HG03108 (cell line): ENCODE results near the gene HRG.

Experiments used
- ATAC-seq: cut with Tn5 transposase; IDR thresholded peaks from one replicate; pipeline ENCODE4 v1.9.1; 2021; ENCODE audit warnings: moderate library complexity; ENCODE audit not compliant: unreplicated experiment

The HRG gene

DNA sequence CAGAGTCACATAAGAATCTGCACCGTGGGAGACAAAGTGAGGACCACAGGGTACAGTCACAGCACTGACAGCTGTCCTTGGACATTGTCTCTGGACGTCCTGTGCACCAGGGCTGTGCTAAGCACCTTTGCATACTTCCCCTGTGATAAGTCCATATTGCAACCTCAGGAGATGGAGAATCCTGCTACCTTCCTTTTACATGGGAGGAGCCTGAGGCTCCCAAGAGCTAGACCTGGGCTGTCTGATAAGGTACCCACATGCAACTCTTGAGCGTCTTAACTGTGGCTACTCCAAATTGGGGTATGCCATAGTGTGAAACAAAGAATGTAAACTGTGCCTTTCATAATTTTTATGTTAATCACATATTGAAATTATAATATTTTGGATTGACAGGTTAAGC, 28.1 kb upstream of the HRG start:
- ATAC-seq, result no peak

GRCh38 chr3:186638259-186638658, 27.6 kb upstream of the HRG start:
- no peak for ATAC-seq

DNA sequence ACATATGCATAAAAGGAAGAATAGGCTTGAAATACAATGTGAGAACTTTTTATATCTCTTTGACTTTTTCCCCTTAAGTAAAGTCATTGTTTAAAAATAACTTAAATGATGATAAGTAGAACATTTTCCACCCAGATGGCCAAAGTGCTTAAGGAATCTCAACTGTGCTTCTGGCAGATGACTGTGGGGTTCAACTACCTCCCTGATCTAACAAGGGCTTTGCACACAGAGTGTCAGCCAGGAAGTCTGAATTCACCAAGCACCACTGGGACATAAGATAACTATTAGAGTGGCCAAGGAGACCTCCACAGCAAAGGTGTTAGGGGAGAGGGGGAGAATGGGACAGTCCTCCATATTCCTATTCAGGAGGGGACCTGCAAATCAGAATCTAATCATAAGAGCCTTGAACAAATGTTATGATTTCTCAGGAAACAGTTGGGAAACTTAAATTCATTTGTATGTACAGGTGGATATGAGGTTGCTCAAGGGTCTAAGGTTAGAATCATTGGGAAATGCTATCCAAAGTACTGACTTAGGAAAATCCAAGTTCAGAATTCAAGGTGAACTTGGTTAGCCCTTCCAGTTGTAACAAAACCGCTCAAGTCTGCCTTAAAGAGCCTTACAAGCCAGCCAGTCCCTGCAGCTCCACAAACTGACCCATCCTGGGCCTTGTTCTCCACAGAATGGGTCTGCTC, 25.9 kb upstream of the HRG start, which contains the start of gene FETUB:
FETUB (plus strand) TSS at position 622 of the 695 bp plus-strand sequence; CDS start at position 684, 62 bp downstream.
- no peak for ATAC-seq

GRCh38 chr3:186640473-186640818, 25.4 kb upstream of the HRG start:
- ATAC-seq, result no peak

DNA sequence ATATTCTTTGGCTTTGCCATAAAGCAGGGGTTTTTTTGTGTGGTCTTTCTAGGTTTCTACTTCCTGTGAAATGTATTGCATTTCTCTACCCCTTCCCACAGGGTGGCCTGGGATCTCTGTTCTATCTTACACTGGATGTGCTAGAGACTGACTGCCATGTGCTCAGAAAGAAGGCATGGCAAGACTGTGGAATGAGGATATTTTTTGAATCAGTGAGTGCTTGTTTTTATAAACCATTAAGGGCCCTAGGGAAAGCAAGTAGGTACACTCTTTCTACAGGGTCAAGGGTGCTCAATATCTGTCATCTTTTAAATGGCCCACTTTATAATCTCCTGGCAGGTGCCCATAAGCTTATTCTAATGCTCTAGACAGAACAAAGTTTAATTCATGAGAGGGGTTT, 24.9 kb upstream of the HRG start:
- no peak for ATAC-seq

GRCh38 chr3:186642014-186642413, 23.8 kb upstream of the HRG start:
- no peak for ATAC-seq

GRCh38 chr3:186643493-186643892, 22.3 kb upstream of the HRG start:
- ATAC-seq, result no peak

DNA sequence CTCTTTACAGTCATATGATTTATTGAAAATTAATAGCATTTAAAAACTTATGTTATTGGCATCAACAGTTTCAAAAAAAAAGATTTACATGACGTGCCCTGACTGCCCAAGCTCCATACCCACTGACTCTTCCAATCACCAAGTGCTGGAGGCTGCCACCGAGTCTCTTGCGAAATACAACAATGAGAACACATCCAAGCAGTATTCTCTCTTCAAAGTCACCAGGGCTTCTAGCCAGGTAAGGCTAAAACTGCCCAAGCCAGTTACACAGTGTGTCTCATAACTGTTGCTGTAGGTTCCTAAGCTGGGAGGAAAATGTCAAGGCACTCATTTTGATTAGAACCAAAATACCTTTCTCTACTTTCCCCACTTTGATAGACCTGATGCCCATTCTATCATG, 21.1 kb upstream of the HRG start:
- ATAC-seq, result no peak

GRCh38 chr3:186646106-186646505, 19.7 kb upstream of the HRG start:
- ATAC-seq, result no peak

DNA sequence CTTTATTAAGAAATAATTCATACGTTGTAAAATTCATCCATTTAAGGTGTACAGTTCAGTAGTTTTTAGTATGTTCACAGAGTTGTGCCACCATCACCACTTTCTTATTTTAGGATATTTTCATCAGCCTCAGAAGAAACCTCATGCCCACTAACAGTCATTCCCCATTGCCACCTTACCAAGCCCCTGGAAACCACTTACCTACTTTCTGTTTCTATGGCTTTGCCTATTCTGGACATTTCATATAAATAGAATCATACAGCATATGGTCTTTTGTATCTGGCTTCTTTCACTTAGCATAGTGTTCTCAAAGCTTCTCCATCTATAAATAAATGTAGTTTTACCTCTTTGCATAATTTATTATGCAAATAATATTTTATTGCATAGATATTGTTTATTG, 19.0 kb upstream of the HRG start:
- no peak for ATAC-seq

DNA sequence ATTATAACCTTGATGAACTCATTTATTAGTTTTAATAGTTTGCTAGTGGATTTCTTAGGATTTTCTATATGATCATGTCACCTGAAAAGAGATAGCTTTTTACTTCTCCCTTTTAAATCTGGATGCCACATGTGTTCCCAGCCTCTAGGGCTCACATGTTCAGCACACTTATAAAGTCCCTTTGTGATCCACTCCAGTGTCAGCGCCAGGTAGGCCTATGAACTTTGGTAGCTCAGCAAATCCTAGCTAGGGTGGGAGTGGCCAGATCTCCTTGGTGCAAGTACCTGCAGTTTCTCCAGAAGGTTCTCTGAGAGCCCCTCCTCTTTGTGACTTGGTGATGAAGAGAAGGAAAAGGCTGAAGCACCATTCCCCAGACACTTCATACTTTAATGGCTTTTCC, 17.0 kb upstream of the HRG start:
- ATAC-seq, result no peak

DNA sequence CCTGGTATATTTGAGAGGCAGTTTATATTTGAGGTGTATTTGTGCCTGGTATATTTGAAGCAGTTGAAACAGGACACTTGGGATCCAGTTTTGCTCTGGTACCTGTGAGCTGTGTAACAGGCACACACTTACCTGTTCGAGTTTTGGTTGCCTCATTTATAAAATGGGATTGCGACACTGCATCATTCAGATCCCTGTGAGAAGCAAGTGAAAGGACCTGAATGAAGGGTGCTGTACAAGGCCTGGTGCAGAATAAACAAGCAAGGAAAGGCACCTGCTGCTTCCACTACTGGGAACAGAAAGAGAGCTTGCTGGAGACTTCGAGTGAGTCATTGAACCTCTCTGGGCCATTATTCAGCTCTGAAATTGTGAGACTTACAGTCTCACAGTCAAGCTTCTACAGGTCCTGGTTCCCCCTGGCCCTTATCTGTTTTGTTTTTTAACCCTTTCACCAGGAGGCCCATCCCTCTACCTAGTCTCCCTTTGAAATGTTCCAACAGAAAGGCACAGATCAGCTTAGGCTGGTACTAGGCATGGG, 14.1 kb upstream of the HRG start:
- no peak for ATAC-seq

DNA sequence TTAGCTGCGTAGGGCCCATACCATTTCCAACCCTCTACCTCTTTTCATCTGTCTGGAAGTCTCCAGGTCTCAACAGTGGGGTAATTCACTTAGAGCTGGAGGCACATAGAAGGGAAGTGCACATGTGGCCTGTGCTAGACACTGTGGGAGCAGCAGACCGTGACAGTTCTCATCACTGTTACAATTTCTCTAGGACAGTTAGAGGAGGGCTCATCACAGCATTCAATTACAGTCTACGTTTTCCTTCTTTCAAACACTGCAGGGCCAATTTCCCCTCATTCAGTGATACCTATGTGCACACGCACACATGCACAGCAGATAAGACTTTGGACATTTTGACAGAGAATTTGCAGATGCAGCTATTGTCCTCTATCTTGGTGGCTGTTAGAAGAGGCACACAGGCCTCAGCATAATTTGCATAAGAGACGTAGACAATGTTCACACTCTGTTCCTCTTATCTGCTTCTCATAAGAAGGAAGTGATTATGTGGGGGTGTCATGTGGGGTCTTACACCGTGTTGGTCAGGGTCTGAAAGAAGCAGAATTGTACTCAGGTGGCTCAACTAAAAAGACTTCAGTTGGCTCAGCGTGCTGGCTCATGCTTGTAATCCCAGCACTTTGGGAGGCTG, 12.6 kb upstream of the HRG start:
- peak; percentile 84 for ATAC-seq

DNA sequence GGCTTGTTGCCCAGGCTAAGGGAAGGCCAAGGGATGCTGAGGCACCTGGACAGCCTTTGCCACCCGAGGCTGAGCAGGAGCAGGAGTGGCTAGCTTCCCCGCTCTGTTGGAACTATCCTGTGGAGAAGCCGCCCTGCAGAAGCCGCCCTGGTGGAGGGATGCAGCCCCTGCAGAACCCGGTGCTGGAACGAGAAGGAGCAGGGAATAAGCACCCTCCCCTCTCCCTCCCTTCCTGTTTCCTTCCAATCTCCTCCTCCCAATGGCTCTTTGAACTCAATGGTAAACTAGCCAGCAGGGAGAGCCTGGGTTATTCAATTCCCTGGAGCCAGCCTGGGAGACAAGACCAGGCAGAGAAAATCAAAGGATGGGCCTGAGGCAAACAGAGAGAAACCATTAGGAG, 11.8 kb upstream of the HRG start:
- no peak for ATAC-seq

DNA sequence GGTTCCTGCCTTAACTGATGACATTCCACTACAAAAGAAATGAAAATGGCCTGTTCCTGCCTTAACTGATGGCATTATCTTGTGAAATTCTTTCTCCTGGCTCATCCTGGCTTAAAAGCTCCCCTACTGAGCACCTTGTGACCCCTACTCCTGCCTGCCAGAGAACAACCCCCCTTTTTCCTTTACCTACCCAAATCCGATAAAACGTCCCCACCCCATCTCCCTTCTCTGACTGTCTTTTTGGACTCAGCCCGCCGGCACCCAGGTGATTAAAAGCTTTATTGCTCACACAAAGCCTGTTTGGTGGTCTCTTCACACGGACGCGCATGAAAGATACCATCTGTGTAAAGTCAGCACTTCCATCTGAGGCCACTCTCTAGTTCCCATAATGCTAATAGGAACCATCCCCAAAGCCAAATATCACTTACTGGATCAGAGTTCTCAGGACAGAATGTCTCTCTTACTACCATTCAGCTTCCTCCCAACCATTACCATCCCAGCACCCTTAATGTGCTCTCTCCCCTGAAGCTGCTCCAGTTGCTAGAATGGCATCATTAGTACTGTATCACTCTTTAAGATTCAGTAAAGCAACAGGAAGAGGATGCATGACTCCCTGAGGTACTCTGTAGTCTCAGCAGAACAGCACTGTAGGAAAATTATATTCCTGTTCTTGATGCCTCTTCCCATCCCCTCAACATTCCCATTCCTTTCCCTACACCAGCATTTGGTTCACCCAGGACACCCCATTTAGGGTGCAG, 2.3 kb upstream of the HRG start:
- no peak for ATAC-seq

- ATAC-seq, result no peak
Measured at GRCh38 chr3:186664119-186664495, 1.7 kb upstream of the HRG start.

DNA sequence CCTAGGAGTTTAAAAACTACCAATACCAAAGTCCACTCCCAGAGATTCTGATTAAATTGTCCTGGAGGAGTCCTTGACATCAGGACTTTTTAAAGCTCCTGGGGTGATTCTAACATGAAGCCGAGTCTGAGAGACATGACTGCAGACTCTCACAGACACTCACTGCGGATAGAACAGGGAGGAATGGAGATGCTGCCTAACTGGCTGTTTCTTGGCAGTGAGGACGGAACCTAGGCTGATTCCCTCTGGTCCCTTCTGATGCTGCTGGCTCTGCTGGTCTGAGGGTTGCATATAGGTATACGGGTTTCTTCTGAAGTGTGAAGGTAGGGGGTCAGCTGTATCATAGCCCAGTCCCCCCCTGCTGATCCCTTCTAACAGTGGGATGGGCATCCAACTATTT, 1.3 kb upstream of the HRG start:
- ATAC-seq, result no peak

- ATAC-seq, result no peak
Measured at GRCh38 chr3:186668426-186668825, 2.6 kb downstream of the HRG start.

DNA sequence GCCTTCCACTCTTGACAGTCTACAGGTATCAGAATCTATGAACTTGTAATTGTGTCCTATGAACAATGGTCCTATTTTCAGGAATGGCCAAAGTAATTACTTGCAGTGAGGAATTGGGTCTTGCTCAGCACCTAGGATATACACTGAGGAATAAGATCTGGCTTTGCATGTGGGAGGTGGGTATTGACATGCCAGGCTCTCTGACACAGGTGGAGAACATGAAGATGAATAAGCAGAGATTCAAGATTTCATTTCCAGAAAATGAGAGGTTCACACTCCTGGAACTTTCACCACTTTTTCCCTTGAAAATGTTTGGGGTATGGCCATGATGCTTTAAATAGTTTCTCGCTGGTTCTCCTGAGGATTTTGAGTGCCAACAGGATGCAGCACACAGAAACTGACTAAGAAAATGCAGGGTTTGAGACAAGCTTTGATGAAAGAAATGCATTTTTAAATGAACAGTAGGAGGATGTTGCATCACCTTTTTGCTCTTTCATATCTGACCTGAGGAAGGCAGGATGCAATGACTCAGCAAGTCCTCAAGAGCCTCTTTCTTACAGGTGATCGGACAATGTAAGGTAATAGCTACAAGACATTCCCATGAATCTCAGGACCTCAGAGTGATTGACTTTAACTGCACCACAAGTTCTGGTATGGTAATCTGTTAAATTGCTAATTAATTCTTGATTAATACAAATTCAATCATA, 3.7 kb downstream of the HRG start:
- ATAC-seq, result no peak

DNA sequence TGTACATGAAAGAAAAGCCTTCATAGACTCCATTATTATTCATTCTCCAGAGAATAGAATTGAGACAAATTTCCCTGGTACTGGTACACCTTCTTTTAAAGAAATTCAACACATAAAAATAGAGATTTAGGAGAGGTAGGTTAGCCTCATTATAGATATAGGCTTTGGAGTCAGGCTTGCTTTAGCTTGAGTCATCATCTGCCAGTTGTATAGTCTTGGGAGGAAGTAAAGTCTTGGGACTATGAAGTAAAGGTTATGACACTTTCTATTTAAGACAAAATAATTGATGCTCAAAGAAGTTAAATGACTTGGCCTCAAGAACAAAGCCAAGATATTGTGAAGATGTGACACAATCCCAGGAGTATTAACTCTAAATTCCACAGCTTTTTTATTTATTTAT, 4.3 kb downstream of the HRG start:
- no peak for ATAC-seq

GRCh38 chr3:186671051-186671450, 5.2 kb downstream of the HRG start:
- no peak for ATAC-seq
